Parathyroid adenoma (tissue), 2 donors: ENCODE results near the gene SPPL2A.

Source experiments
- H2AFZ ChIP-seq: fragments of 300-600 bp; sonication (generic); one replicate; pipeline ENCODE4 v1.7.0; 2017; ENCODE audit warnings: antibody characterized with exemption, mild to moderate bottlenecking
- H3K27ac ChIP-seq: fragments of 300-600 bp; sonication (generic); one replicate; pipeline ENCODE4 v1.7.0; 2017
- H3K27me3 ChIP-seq: fragments of 300-600 bp; sonication (generic); one replicate; pipeline ENCODE4 v1.7.0; 2017; ENCODE audit warnings: low read length; ENCODE audit not compliant: control insufficient read depth, insufficient read depth
- H3K36me3 ChIP-seq: fragments of 300-600 bp; sonication (generic); one replicate; pipeline ENCODE4 v1.7.0; 2017; ENCODE audit warnings: low read length; ENCODE audit not compliant: control insufficient read depth, insufficient read depth
- H3K4me1 ChIP-seq: fragments of 300-600 bp; sonication (generic); one replicate; pipeline ENCODE4 v1.7.0; 2017; ENCODE audit warnings: control low read depth
- H3K4me2 ChIP-seq: fragments of 300-600 bp; sonication (generic); one replicate; pipeline ENCODE4 v1.7.0; 2017; ENCODE audit warnings: low read length
- H3K4me3 ChIP-seq: fragments of 300-600 bp; sonication (generic); one replicate; pipeline ENCODE4 v1.7.0; 2017; ENCODE audit warnings: low read depth, low read length
- H3K79me2 ChIP-seq: fragments of 300-600 bp; sonication (generic); one replicate; pipeline ENCODE4 v1.7.0; 2017; ENCODE audit warnings: control low read depth
- H3K9ac ChIP-seq: fragments of 300-600 bp; sonication (generic); one replicate; pipeline ENCODE4 v1.7.0; 2017; ENCODE audit warnings: mild to moderate bottlenecking
- H3K9me3 ChIP-seq: fragments of 300-600 bp; sonication (generic); one replicate; pipeline ENCODE4 v1.7.0; 2017; ENCODE audit warnings: low read length; ENCODE audit not compliant: control insufficient read depth
- CTCF ChIP-seq: fragments of 300-600 bp; sonication (generic); IDR thresholded peaks from one replicate; pipeline ENCODE4 v1.7.0; 2017; ENCODE audit warnings: antibody characterized with exemption, mild to moderate bottlenecking
- donor health status: primary hyperparathyroidism.

SPPL2A gene

GRCh38 chr15:50810128-50810527 is 44.6 kb upstream of the SPPL2A start:
- no peaks in the 10 kb centered on the region for H3K36me3 ChIP-seq
- no peak for TF ChIP-seq CTCF
- no peak overlapping the region for H3K27ac ChIP-seq
- no peaks in the 10 kb centered on the region for H3K9me3 ChIP-seq
- H3K79me2 ChIP-seq, result no peaks in the 10 kb centered on the region
- no peak overlapping the region for H3K4me2 ChIP-seq
- no peak overlapping the region for H3K4me3 ChIP-seq
- no peak overlapping the region for H3K9ac ChIP-seq
- H3K27me3 ChIP-seq, result no peaks in the 10 kb centered on the region
- no peak overlapping the region for H2AFZ ChIP-seq
- H3K4me1 ChIP-seq, result no peaks in the 10 kb centered on the region

GRCh38 chr15:50808728-50809127 is 43.2 kb upstream of the SPPL2A start:
- no peak for TF ChIP-seq CTCF
- H3K27me3 ChIP-seq, result no peaks in the 10 kb centered on the region
- no peak overlapping the region for H2AFZ ChIP-seq
- no peaks in the 10 kb centered on the region for H3K4me1 ChIP-seq
- no peak overlapping the region for H3K9ac ChIP-seq
- H3K27ac ChIP-seq, result no peak overlapping the region
- no peak overlapping the region for H3K4me3 ChIP-seq
- no peak overlapping the region for H3K4me2 ChIP-seq
- H3K9me3 ChIP-seq, result no peaks in the 10 kb centered on the region
- H3K36me3 ChIP-seq, result no peaks in the 10 kb centered on the region
- no peaks in the 10 kb centered on the region for H3K79me2 ChIP-seq

- TF ChIP-seq CTCF, result no peak
- no peak overlapping the region for H3K9ac ChIP-seq
- no peaks in the 10 kb centered on the region for H3K36me3 ChIP-seq
- H3K4me1 ChIP-seq, result no peaks in the 10 kb centered on the region
- no peaks in the 10 kb centered on the region for H3K9me3 ChIP-seq
- no peak overlapping the region for H2AFZ ChIP-seq
- H3K27ac ChIP-seq, result no peak overlapping the region
- H3K4me2 ChIP-seq, result no peak overlapping the region
- no peaks in the 10 kb centered on the region for H3K79me2 ChIP-seq
- H3K27me3 ChIP-seq, result no peaks in the 10 kb centered on the region
- H3K4me3 ChIP-seq, result no peak overlapping the region
These were observed 38.1 kb upstream of the SPPL2A start for GRCh38 chr15:50803479-50804180.

DNA sequence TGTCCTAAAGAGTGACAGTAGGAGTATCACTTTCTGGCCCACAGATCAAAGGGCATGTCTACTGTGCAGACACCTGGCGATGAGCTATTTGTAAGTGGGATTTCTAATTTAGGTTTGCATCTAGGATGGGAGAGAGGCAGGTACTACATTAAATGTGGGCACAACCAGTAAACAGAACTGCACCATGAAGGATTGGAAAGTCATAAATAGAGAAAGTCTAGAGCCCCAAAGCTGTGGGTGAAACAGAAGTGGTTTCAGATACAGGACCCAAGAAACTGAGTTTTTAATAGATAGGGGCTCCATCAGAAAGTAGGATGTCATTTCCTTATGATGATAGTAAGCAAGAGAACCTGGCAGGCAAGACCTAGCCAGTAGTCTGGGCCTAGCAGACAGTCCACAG is 35.2 kb upstream of the SPPL2A start:
- no peaks in the 10 kb centered on the region for H3K79me2 ChIP-seq
- no peak for TF ChIP-seq CTCF
- H3K9me3 ChIP-seq, result no peaks in the 10 kb centered on the region
- H3K36me3 ChIP-seq, result no peaks in the 10 kb centered on the region
- no peak overlapping the region for H3K9ac ChIP-seq
- H3K4me3 ChIP-seq, result no peak overlapping the region
- H3K4me1 ChIP-seq, result no peaks in the 10 kb centered on the region
- H2AFZ ChIP-seq, result no peak overlapping the region
- H3K4me2 ChIP-seq, result no peak overlapping the region
- no peaks in the 10 kb centered on the region for H3K27me3 ChIP-seq
- H3K27ac ChIP-seq, result no peak overlapping the region

DNA sequence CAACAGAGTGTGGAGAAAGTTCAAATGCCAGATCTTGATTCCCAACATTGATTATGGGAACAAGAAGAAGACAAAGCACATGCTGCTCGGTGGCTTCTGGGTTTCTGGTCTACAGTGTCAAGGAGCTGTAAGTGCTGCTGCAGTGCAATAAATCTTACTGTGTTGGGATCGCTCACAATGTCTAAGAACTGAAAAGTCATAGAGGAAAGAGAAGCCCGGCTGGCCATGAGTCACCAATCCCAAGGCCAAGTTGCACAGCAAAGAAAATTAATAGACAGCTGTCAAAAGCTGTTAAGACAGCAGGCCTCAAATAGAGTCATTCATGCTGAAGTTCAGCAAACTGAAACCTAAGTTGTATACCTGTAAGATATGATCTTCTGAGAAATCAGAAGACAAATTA is 33.2 kb upstream of the SPPL2A start:
- Histone ChIP-seq H3K27me3 (no peaks in the 10 kb centered on the region), H3K4me2 (peak overlapping the region; percentile 14), H3K27ac (peak overlapping the region; percentile 47), H2AFZ (peak overlapping the region; percentile 57), H3K79me2 (no peaks in the 10 kb centered on the region), H3K36me3 (no peaks in the 10 kb centered on the region), H3K9ac (no peak overlapping the region), H3K4me1 (no peaks in the 10 kb centered on the region), H3K9me3 (no peaks in the 10 kb centered on the region), H3K4me3 (no peak overlapping the region)
- TF ChIP-seq CTCF, result no peak
